GM21723 (cell line): ENCODE results near the gene NAA25.
"Not testable (repeated sequence)": the region's sequence is repeated elsewhere in the genome, so short reads cannot be mapped to it uniquely, and the experiment has no call there.

Experiments used
- ATAC-seq: cut with Tn5 transposase; IDR thresholded peaks from one replicate; pipeline ENCODE4 v1.9.1; 2021; ENCODE audit warnings: mild to moderate bottlenecking, moderate library complexity; ENCODE audit not compliant: unreplicated experiment

Gene NAA25

DNA sequence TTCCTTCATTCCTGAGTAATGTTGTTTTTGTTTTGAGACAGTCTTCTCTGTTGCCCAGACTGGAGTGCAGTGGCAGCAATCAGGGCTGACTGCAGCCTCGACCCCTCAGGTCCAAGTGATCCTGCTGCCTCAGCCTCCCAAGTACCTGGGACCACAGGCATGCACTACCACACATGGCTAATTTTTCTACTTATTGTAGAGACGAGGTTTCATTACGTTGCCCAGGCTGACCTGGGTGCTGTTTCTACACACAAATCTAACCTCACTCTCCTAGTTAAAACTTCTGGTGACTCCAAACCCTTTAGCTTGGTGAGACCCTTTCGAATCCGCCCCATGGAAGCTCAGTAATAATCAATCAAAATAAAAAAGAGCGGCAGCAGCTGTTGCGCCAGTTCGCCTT lies 96.9 kb downstream of the NAA25 start:
- no peak for ATAC-seq

DNA sequence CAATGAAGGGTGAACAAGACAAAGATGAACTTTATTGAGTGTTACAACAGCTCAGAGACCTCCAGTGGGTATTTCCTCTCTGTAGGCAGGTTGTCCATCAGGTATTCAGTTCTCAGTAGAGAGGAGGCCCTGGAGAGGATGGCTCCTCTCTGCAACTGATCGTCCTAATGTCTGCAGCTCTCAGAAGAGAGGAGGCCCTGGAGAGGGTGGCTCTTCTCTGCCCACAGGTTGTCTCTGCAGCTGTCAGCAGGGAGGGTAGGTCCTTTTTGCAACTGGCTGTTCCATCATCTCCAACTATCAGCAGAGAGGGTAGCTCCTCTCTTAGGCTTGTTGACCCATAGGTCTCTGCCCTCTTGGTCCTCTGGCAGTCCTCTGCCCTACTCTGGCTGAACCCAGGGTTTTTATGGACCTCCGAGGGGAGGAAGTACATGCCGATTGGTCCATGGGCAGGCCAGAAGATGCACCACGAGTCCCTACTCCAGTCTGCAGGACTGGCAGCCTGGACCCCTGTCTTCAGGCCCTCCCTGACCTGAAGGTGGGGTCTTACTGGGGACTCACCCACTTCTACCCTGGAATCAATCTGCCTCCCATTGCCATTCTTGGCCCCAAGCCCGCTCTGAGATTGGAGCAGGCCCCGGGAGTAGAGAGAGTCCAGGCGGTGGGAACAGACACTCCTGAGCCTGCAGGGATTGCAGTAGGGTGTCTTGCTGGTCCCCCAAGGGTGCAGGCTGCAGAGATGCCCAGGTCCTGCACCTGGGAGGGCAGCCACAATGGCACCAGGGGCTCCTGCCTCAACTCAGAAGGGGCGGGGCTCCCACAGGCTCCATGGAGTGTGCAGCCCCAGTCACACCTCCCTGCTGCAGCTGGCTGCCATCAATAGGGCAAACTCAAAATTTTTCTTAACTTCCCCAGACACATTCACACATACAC lies 97.9 kb downstream of the NAA25 start:
- no peak for ATAC-seq

GRCh38 chr12:112009596-112009995 lies 99.0 kb downstream of the NAA25 start:
- ATAC-seq = not testable (repeated sequence)

DNA sequence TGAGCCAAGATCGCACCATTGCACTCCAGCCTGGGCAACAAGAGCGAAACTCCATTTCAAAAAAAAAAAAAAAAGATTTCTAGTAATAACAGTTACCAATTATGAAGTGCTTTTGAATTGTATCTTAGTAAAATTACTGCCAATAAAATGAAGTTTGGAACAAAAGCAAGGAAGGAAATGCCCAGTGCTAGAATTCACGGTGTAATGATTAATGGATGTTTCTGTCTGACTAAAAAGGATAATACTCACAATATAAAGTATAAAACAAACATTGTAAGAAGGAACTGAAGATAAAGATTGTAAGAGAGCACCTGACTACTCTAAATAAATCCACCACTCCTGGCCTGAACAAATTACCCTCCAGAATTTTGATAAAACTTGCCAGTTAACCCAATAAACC lies 99.7 kb downstream of the NAA25 start:
- no peak for ATAC-seq

DNA sequence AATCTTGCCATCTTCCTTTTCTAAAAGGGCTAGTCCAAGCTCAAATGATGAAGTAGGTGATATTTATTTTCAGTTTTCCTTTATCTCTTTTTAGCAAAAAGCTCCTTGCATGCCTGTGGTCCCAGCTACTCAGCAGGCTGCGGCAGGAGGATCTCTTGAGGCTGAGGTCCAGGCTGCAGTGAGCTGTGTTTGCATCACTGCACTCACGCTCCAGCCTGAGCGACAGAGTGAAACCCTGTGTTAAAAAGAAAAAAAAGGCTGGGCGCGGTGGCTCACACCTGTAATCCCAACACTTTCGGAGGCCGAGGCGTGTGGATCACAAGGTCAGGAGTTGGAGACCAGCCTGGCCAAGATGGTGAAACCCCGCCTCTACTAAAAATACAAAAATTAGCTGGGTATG lies 100.6 kb downstream of the NAA25 start:
- no peak for ATAC-seq

GRCh38 chr12:112005419-112006395 lies 102.9 kb downstream of the NAA25 start:
- ATAC-seq = no peak

DNA sequence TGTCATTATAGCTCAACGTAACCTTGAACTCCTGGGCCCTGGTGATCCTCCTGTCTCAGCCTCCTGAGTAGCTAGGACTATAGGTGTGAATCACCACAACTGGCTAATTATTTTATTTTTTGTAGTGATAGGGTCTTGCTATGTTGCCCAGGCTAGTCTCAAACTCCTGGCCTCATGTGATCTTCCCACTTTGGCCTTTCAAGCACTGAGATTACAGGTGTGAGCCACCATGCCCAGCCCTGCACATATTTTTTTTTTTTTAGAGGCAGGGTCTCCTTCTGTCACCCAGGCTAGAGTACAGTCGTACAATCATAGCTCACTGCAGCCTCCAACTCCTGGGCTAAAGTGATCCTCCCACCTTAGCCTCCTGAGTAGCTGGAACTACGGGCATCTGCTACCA lies 104.5 kb downstream of the NAA25 start:
- no peak for ATAC-seq

- no peak for ATAC-seq
Observed at GRCh38 chr12:112001576-112001975, 107.0 kb downstream of the NAA25 start.

GRCh38 chr12:112000820-112001219 lies 107.8 kb downstream of the NAA25 start:
- no peak for ATAC-seq

DNA sequence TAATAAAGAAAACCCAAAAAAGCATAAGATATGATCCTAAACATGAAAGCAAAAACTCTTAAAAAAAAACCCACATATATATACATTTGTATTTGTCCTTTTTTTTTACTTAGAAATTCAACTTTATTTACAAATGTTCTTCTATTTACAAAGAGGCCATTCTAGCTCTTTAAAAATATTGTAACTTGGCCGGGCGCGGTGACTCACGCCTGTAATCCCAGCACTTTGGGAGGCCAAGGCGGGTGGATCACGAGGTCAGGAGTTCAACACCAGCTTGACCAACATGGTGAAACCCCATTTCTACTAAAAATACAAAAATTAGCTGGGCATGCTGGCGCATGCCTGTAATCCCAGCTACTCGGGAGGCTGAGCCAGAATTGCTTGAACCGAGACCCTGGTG lies 109.5 kb downstream of the NAA25 start:
- not testable (repeated sequence) for ATAC-seq

- no peak for ATAC-seq
Observed at GRCh38 chr12:111998015-111998414, 110.6 kb downstream of the NAA25 start.

GRCh38 chr12:111997300-111997699 lies 111.3 kb downstream of the NAA25 start:
- no peak for ATAC-seq

DNA sequence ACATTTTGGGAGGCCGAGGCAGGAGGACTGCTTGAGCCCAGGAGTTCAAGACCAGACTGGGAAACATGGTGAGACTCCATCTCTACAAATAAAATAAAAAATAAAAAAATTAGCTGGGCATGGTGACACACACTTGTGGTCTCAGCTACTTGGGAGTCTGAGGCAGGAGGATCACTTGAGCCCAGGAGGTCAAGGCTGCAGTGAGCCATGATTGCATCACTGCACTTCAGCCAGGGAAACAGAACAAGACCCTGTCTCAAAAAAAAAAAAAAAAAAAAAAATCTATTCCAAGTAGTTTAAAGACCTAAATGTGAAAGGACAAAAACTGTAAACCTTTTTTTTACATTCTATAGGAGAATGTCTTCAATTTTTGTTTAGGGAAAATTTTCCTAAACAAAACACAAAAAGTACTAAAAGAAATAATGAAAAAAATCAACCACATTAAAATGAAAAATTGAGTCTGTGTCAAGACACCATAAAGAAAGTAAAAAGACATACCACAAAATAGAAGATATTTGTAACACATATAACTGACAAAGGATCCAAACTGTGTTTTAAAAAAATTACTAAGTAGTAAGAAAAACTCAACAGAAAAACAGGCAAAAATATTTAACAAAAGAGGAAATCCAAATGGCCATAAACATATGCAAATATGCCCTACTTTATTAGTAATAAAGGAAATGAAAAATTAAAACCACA lies 112.7 kb downstream of the NAA25 start:
- no peak for ATAC-seq

DNA sequence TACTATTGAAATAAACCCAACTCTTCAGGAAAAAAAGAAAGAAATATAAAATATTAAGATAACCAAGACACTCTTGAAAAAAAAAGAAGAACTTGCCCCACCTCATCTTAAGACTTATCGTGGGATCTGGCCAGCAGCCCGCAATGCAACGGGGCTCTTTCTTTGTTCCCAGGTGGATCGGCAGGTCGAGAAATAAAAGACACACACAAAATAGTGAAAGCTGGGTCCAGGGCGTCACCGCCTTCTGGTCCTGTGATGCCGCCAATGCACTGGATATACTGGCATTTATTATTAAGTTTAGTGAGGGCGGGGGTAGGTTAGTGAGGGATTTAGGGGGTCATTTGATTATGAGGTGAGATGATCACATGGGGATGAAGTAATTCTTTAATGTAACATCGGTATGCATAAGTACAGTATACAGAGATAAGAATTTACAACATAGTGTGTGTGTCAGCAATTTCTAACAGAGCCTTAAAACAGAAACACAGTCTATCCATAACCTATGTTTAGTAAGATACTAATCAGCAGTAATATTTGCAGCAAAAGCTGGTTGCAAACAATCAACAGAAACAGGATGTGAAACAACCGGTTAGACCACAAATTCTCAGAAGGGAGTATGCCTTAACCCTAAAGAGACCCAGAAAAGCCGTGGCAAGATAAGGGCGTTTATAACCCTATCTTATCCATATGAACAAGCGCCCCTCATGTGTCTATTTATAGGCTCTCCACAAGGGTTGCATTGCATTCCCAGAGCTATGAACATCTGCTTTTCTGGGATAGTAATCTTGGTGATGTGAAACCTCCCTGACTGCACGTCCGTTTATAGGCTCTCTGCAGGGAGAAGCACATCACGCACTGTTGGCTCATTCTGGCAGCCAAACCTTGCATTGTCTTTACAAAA lies 114.1 kb downstream of the NAA25 start:
- not testable (repeated sequence) for ATAC-seq

GRCh38 chr12:111993292-111994150 lies 115.1 kb downstream of the NAA25 start:
- no peak for ATAC-seq

- ATAC-seq = no peak
Observed at GRCh38 chr12:111992464-111992863, 116.1 kb downstream of the NAA25 start.

GRCh38 chr12:111991946-111992345 lies 116.6 kb downstream of the NAA25 start:
- no peak for ATAC-seq

GRCh38 chr12:111991535-111991934 lies 117.0 kb downstream of the NAA25 start:
- no peak for ATAC-seq

- ATAC-seq = no peak
Observed at GRCh38 chr12:111984820-111985219, 123.8 kb downstream of the NAA25 start.
